SK-MEL-5 (cell line): ENCODE results near the gene VPS39. TPM values are rescaled to one million over a fixed set of nuclear protein-coding genes. Genes with fewer than 3 reads are reported as not detected.

ENCODE experiments used
- DNase-seq: peaks from one replicate; pipeline ENCODE4 v3.0.0-alpha.2; 2016; ENCODE audit warnings: low read depth, low spot score
- in situ Hi-C: cut with HindIII; loops from 2 replicates; pipeline ENCODE4 v1.10.0; 2016; ENCODE audit warnings: low sequenced_read_pairs, high pct_unique_total_duplicates, low pct_unique_long_range_greater_than_20kb
- total RNA-seq: library from RNA; depleted of rRNA; stranded (reverse); fragments of >200 nt; shearing (Covaris generic); gene quantifications from 2 replicates; pipeline ENCODE4 v1.2.3, GENCODE V29; 2014

Gene VPS39
- total RNA-seq, 1 experiment from 2014 or later, result 22.2 TPM

GRCh38 chr15:42140383-42141070 lies 67.6 kb downstream of the VPS39 start:
- in situ Hi-C loops, result no loop called here

GRCh38 chr15:42139596-42139995 lies 68.5 kb downstream of the VPS39 start:
- no peak for DNase-seq
- in situ Hi-C loops, result no loop called here

More at GRCh38 chr15:42140383-42141070, 67.6 kb downstream of the VPS39 start:
- DNase-seq, result no peak

- no peak for DNase-seq
- in situ Hi-C loops, result no loop called here
Observed at GRCh38 chr15:42138968-42139386, 69.1 kb downstream of the VPS39 start.

GRCh38 chr15:42138411-42138810 lies 69.7 kb downstream of the VPS39 start:
- DNase-seq, result no peak
- in situ Hi-C loops, result no loop called here

- peak; percentile 71 for DNase-seq
- in situ Hi-C loops, result no loop called here
Observed at GRCh38 chr15:42137461-42138261, 70.4 kb downstream of the VPS39 start.

DNA sequence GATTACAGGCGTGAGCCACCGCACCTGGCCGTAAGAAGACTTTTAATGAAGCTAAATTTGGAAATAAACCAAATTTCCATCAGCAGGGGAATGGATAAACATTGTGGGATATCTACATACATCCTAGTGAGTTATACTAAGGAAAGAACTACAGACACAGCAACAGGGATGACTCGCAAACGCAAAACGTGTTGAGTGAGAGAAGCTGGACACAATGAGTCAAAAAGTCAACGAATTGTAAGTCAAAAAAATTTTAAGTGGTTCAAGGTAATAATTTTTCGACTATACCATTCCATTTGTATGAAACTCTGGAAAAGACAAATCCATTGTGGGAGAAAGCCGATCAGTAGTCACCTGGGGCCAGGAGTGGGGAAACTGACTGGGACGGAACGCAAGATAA lies 71.6 kb downstream of the VPS39 start:
- no peak for DNase-seq
- in situ Hi-C loops, result no loop called here

DNA sequence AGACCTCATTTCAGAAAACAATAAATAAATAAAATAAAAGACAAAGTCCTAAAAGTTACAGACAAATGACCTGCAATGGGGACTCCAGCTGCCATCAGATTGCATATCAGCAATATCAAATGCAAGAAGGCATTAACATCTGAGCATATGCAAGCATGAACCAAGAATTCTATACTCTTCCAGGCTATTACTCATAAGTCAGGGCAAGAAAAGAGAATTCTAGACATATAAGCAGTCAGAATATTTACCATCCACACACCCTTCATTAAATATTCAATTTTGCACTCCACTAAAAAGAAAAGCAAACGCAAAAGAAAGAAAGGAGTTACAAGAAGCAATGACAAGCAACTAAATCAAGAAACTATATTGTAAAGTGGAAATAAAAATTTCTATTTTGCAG lies 72.8 kb downstream of the VPS39 start:
- DNase-seq, result no peak
- in situ Hi-C loops, result no loop called here

GRCh38 chr15:42134617-42135245 lies 73.4 kb downstream of the VPS39 start:
- in situ Hi-C loops, result no loop called here

DNA sequence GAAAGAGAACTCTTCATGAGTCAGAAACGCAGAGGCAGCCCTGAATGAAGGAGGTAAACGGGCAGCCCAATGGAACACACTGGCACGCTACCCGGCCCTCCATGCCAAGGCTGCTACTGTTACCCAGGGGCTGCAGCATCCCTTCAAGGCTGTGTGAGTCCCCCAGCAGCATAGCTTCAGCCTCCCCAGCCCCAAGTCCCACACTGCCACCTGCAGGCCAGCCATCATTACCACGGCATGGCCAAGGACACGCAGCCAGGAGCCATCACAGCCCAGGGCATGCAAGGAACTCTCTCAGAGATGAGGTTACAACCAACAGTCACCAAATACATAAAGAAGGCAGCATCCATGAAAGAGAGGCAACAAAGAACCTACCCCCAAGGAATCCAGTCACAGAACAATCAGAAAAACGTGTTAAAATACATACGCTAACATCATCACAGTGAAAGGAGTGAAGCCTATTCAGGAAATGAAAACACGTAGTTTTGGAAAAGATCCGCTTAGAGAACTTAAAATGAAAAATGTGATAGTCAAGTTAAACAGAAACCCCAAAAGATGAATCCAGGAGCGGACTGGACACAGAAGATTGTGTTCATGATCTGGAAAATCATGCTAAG lies 74.1 kb downstream of the VPS39 start:
- DNase-seq, result peak; percentile 74
- in situ Hi-C loops, result no loop called here

More at GRCh38 chr15:42134617-42135245, 73.4 kb downstream of the VPS39 start:
- DNase-seq, result no peak

- in situ Hi-C loops, result no loop called here
- DNase-seq, result no peak
Observed at GRCh38 chr15:42133356-42133755, 74.7 kb downstream of the VPS39 start.

- in situ Hi-C loops, result no loop called here
- no peak for DNase-seq
Observed at GRCh38 chr15:42131826-42132806, 76.0 kb downstream of the VPS39 start.

DNA sequence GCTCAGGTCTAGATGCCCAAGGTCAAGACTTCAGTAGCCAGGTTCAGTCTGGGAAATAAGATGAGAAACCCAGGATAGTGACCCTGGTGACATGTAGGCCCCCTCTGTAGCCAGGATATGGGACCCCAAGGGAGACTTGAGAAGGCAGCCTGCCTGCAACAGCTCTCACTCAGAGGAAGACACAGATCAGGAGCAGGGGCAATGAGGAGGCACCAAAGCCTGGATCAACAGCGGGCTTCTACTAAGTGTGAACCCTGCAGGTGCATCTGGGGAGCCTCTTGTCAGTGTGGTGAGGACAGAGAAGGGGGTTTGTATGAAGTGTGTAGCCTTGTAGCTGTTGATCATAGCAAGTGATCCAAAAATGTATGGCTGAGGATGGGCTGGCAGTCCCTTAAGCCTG lies 77.1 kb downstream of the VPS39 start:
- in situ Hi-C loops, result no loop called here

GRCh38 chr15:42130246-42130986 lies 77.7 kb downstream of the VPS39 start:
- no peak for DNase-seq
- in situ Hi-C loops, result no loop called here

More for the DNA sequence above, 77.1 kb downstream of the VPS39 start:
- no peak for DNase-seq

DNA sequence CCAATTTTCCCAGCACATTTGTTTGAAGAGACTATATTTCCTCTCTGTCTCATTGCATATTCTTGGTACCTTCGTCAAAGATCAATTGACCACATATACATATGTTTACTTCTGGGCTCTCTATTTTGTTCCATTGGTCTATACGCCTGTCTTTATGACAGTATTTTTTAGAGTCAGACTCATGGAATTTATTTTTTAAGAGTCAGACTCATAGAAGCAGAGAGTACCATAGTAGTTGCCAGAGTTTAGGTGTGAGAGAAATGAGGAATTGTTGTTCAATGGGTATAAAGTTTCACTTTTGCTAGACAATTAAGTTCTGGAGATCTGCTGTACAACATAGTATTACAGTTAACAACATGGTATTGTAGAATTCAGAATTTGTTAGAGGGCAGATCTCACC lies 78.7 kb downstream of the VPS39 start:
- DNase-seq, result no peak
- in situ Hi-C loops, result no loop called here

DNA sequence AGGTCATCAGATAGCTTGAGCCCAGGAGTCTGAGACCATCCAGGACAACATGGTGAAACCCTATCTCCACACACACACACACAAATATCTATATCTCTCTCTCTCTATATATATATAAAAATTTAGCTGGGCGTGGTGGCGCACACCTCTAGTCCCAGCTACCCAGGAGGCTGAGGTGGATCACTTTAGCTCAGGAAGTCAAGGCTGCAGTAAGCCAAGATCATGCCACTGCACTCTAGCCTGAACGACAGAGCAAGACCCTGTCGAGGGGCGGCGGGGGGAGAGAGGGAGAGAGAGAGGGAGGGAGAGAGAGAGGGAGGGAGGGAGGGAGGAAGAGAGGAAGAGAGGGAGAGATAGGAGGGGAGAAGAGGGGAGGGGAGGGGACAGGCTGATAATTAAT lies 79.6 kb downstream of the VPS39 start:
- in situ Hi-C loops, result no loop called here
- DNase-seq, result no peak

- DNase-seq, result no peak
- in situ Hi-C loops, result no loop called here
Observed at GRCh38 chr15:42123546-42123945, 84.6 kb downstream of the VPS39 start.
